Measurements from ENCODE around the gene CNIH3.
A peak's percentile ranks its signal among the peaks of the same experiment; 100 is the strongest.
"Not testable (repeated sequence)": the region's sequence is repeated elsewhere in the genome, so short reads cannot be mapped to it uniquely, and the experiment has no call there.

CNIH3 gene

DNA sequence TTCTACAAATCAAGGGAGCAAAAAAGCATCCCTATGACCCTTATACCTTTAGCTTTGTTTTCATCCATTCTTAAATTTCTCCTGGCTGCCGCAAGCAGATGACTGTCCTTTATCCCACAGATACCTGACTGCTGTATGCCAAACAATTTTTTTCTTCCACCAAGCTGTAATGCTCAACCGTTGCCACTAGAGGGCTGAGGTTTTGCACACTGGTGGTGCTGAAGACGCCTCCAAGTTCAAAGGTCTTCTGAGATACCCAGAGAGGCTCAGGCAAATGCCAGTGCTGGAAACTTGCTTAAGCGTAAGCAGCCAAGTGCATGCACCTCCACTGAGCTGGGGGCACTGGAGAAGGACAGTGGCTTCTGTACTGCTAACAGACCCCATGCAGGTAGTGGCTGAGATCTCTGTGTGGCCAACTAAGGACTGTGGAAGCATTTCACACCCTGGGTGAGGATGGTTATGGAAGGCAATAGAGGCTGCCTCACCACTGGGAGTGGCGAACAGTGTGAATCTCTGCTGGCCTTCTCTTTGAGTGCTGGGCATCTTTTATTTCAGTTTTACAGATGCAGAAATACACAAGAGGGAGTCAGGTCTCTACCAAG lies 28.5 kb downstream of the CNIH3 start:
- no peak for DNase-seq

DNA sequence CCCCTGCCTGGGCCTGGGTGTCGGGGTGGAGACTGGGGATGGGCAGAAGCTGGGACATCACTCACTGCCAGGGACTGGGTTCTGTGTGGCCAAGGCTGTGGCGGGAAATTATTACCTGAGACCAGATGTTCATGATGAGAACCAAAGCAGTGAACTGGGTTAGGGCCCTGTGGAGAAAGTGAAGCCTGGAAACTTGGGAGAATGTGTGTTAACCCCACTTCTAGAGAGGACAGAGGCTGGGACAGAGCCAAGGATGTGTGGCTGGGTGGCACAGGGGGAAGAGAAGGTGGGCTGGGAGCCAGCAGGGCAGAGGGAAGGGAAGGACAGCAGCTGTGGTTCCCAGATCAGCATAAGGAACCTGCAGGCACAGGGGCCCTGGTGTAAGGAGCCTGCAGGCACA lies 31.3 kb downstream of the CNIH3 start:
- DNase-seq: no peak

DNA sequence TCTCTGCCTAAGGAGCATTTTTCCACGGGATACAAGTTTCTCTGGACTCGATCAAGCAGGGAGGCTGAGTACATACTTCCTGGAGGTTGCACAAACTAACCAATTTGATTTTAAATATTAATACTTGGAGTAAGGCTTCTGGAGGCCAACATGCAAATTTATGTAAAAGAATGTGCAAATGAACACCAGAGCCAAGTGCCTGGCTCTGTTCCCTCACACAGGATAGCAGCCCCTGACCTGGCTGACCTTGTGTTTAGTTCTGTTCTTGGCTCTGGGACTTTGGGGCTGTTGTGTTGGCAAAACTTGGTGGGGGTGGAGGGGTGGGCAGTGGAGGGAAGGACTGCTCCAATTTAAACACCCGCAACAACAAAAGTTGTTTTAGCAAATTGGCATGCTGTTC lies 34.2 kb downstream of the CNIH3 start:
- no peak for DNase-seq

DNA sequence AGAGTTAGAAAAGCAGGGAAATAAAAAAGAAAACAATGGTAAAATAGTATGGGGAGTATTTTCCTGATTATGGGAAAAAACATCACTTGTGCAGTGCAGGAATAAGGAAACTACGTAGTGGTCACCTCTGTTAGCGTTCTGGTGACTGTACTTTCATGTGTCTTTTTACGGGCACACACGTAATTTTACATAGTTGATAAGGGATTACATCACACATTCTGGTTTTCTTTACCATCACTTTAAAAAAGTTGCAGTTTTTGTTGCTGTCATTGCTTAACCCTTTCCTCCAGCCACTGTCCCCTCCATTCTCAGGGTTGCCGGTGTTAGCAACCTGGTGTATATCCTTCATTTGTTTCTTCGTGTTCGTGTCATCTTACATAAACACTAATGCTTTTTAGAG lies 35.1 kb downstream of the CNIH3 start:
- no peak for DNase-seq

DNA sequence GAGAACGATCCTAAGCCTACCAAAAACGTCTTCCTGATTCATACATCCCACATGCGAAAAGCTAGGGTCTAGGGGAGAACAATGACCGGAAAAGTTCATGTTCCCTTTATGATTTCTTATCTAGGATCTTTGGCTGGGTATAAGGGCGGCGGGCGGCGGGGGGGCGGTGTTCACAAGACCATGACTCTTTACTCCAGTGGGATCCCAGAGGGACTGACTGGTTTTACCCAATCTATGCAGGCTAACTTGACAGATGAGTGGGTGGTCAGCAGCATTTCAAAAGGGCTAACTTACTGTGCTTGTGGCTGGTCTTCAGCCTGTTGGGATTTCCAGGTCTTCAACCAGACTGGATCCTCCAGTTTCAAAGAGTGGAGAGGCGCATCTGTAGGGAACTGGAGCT lies 40.3 kb downstream of the CNIH3 start:
- DNase-seq: no peak

DNA sequence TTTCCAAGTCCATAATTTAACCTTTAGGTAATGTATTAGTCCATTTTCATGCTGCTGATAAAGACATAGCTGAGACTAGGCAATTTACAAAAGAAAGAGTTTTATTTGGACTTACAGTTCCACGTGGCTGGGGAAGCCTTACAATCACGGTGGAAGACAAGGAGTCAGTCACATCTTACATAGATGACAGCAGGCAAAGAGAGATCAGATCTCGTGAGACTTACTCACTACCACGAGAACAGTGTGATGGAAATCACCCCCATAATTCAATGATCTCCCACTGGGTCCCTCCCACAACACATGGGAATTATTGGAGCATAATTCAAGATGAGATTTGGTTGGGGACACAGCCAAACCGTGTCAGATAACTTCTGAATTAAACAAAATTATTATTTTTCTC lies 44.0 kb downstream of the CNIH3 start:
- DNase-seq: no peak

DNA sequence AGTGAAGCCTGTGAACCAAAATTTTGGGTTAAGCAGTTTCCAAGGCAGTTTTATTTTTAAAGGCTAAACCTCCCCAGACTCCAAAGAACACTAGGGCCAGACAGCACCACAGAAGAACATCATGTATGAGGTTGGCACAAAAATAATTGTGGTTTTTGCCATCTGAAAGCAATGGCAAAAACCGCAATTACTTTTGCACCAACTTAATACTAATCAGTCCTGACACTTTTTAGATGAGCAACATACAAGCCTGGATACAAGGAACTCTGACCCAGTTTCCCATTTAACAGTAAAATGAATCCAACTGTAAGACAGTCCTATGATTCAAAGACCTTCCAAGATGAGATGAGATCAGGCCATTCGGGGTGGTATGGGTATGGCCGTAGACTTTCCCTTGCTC lies 46.8 kb downstream of the CNIH3 start:
- DNase-seq: no peak

DNA sequence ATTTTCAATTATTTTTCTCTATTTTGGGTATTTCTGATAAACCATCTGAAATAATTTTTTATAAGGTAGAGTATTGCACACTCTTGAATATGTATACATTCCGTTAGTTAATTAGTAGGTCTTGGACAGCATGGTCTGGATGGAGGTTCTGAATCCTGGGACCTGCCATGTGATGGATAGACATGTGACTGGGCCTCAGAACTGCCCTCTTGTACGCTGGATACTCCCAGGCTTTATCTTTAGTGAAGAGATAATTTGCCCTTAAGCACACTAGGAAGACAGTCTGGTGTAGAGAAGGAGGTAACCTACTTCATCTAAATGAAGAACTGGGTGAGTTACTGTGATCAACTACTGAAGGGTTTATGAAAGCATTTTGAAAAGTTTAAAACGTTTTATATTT lies 48.9 kb downstream of the CNIH3 start:
- no peak for DNase-seq

DNA sequence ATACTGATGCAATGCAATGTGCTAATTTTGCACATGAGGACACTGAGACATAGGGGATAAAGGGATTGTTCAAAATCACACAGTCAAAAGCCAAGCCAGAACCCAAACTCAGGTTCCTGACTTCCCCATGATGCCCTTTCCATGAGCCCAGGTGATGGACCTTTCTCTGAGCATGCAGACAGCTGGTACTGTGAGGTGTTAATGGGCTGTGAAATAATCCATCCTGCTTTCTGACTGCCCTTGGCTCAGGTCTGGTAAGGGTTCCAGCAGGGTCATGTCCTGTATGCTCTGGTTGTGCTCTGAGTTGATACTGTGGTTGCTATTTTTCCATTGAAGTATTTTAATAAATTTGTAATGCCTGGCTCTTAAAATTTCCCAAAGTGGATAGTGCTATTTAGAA lies 50.0 kb downstream of the CNIH3 start:
- no peak for DNase-seq

DNA sequence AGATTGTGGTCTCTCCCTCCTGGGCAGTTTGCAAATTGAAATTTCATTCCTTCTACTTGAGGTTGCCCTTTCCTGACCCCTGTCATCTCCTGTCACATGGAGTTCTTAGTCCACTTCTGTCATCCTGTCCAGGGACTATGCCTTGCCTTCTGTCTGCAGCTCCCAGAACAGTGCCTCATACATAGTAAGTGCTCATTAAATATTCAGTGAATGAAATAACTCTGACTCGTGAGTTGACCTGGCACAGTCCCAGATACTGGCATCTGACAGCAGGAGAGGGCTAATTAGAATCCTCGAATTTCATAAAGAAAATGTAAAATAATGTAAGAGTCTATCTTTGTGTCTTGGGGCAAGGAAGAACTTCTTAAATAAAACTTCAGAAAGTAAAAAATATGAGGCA lies 50.8 kb downstream of the CNIH3 start:
- no peak for DNase-seq

DNA sequence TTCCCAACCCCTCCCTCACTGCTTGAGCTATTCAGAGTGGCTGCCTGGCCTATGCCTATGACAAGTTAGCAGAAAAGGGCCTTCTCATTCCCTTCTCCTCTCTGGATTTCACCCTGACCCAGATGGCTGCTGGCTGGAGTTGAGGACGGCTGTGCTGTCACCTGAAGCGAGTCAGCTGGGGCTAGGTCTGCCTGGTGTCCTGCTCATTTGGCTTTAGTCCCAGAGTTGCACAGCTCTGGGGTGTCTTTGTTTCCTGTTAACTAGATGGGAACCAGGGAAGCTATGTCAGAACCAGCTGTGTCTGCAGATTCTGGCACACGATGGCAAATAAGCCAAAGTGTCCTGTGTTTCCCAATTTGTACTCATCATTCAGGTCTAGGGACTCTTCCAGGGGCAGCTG lies 52.9 kb downstream of the CNIH3 start:
- peak; percentile 53 for DNase-seq

DNA sequence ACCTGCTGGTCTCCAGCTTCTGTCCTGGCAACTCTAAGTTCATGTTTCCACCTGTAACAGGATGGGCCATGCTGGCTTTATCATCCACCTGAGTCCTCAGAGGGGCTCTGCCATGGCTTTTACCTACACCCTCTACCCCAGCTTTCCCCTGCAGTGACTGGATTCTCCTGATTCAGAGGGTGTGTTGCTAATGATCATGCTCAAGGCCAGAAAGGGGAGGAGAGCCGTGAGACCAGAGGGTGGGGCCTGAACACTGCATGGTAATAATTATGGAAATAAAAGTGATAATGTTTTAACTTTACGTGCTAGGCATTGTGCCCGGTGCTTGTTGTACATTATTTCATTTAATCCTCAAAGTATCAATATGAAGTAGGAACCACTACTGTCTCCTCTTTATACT lies 53.3 kb downstream of the CNIH3 start:
- DNase-seq: no peak

DNA sequence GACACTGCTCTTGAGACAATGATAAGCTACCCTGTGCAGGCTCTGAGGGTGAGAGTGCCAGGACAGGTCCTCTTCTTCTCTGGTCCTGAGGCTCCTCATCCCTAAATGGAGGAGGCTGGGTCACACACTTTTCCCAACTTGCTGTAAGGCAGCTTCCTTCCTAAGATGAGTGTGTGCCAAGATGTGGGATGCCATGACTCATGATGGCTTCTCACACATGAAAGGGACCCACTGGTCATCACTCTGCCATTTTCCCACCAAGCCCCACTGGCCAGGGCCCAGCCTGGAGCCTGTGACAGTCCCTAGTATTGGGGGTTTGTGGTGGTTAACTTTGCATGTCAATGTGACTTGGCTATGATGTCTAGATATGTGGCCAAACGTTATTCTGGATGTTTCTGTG lies 54.4 kb downstream of the CNIH3 start:
- no peak for DNase-seq

DNA sequence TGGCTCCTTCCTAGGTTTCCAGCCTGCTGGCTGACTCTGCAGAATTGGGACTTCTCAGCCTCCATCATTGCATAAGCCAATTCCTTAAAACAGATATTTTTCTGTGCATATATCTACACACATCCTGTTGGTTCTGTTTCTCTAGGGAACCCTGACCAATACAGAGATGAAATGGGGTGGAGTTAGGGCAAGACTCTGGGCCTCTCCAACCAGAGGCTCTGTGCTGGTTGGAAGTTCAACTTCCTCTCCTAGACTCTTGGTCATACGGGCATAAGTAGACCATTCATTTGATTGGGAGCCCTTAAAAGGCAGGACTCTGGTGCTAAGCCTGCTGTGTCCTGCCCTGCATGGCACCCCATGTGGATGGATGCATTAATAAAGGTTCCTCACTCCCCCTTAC lies 55.0 kb downstream of the CNIH3 start:
- DNase-seq: no peak

DNA sequence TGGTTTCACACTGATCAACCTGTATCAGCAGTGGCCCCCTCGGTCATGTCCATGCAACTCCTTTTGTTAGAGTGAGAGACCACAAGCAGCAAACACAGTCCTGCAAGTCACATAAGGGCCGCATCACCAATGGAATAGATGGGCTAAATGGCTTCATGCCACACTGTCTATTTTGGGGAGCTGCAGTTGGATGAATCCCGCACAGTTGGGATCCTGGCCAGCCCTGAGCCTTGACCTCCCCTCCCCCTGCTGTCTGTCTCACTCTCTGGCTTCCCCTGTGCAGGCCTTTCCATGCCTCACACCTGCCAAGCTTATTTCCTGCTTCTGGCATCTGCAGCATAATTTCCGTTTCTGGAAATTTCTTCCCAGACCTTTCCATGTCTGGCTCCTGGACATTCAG lies 57.0 kb downstream of the CNIH3 start:
- no peak for DNase-seq

DNA sequence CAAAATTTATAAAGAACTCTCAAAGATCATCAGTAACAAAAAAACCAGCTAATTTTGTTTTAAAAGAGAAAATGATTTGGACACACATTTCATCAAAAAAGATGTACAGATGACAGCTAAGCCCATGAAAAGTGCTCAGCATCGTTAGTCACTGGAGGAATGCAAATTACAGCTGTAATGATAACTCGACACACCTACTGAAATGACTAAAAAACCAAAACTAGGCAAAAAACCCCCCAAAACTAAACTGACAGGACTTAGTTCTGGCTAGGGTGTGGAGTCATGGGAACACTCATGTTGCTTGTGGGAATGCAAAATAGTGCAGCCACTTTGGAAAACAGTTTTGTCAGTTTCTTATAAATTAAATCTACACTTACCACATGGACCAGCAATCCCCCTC lies 59.5 kb downstream of the CNIH3 start:
- no peak for DNase-seq

DNA sequence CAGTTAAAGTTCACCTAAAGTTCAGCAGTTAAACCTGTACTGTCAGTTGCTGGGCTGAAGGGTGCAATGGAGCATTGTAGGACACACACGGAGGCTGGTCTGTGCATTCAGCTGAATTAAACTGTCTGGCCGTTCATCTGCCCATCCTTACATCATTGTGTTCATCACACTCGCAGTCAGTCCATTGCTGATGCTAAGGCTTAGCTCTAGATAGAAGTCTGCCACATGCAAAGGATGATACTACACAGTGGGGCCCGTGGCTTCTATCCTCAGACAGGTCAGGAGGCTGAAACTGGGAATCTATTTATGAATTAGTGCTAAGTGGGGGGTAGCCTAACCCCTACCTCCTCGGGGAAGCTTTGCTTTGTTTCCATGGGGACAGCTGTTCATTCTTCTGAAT lies 60.4 kb downstream of the CNIH3 start:
- DNase-seq: no peak

DNA sequence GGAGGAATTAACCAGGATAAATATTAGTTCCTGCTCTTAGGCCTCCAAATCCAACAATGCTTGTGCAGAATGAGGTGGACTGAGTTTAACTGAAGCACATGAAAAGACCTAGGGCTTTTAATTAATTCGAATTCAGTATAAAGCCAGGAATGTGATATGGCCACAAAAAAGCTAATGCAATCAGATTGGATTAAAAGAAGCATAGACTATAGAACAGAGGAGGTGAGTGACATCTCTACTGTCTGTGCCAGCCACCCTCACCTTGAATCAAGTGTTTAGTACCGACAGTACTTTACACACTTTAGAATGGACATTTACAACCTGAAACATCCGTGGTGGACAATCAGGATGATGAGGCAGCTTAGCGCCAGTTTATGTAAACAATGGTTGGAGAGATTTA lies 62.1 kb downstream of the CNIH3 start:
- DNase-seq: no peak

DNA sequence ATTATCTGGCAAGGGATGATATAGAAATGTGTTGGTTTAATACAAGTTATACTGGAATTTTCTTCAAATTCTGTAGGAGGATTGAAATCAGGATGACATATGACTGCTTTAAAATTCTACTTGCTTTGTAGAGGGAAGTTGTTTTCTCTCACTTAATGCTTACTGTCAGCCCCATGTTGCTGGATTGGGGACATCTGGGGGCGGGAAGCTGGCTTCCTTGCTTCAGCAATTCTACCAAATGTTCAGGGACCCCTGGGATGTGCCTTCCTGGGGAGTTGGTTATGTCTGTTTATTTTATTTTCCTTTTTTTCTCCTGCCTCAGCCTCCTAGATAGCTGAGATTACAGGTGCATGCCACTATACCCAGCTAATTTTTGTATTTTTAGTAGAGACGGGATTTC lies 63.5 kb downstream of the CNIH3 start:
- no peak for DNase-seq

DNA sequence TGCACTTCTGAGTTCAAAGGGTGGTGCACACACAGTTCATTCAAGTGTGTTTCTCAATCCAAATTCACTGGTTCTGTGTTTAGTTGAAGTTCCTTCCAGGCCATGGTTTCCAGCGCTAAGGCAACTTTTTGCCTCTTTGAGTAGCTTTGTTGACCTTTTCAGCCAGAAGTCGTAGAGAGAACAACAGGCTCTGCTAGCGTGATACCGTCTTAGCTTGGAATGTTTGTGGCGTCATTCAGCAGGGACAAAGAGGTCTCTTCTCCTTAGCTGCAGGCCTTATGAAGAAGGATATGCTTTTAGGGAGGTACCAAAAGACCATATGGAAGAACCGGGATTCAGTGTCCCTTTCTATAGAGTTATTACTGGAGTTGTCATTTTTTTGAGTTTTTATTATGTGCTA lies 65.7 kb downstream of the CNIH3 start:
- DNase-seq: no peak

DNA sequence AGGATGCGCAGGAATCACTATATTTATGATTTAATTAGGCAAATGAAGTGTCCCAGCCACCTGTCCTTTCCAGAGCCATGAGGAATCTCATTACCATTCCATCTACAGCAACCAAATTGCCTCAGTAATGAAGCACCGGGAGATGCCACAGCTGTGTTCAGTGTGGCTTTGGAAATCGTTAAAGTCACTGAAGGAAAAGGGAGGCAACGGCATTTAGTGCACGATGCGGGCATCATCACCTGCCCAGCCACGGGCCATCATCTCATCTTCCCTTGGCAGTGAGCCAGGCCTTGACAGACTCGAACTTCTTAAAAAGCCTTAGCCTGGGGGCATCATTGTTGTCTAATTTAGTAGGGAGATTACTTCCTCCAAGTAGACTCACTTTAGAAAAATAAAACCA lies 67.8 kb downstream of the CNIH3 start:
- no peak for DNase-seq

DNA sequence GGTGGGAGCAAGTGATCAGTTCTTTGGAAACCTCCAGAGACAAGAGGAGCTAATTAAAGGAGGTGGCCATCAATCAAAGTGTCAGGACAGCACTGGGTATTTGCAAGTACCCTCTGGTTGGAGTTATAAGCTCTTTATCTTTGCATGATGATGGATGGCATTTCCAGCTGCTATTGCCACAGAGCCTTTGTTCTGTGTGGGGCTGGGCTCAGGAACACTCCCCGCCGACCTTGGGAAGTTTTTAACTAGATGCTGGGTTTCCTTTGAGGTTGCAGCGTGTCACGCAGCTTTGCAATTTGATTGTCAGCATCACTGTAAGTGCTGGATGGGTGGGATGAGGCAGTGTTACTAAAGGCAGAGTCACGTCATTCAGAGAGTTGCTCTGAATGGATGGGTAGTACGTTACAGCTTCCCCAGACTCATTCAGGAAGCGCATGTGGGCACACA lies 68.9 kb downstream of the CNIH3 start:
- no peak for DNase-seq

DNA sequence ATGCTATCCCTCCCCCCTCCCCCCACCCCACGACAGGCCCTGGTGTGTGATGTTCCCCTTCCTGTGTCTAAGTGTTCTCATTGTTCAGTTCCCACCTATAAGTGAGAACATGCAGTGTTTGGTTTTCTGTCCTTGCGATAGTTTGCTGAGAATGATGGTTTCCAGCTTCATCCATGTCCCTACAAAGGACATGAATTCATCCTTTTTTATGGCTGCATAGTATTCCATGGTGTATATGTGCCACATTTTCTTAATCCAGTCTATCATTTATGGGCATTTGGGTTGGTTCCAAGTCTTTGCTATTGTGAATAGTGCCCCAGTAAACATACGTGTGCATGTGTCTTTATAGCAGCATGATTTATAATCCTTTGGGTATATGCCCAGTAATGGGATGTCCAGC lies 70.0 kb downstream of the CNIH3 start:
- not testable (repeated sequence) for DNase-seq

DNA sequence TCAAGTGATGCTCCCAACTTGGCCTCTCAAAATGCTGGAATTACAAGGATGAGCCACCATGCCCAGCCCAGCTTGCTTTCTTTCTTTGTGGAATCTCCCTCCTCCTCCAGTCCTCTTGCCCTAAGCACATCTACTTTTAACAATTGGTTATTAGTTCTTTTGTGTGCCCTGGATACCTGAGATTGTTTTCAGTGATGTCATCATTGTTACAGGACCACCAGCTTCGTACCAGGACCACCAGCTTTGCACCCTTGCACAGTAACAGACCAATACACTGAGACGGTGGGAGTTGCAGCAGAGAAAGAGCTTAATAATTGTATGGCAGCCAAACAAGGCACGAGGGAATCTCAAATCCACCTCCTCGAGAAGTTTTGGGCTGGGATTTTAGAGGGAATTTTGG lies 71.3 kb downstream of the CNIH3 start:
- no peak for DNase-seq

DNA sequence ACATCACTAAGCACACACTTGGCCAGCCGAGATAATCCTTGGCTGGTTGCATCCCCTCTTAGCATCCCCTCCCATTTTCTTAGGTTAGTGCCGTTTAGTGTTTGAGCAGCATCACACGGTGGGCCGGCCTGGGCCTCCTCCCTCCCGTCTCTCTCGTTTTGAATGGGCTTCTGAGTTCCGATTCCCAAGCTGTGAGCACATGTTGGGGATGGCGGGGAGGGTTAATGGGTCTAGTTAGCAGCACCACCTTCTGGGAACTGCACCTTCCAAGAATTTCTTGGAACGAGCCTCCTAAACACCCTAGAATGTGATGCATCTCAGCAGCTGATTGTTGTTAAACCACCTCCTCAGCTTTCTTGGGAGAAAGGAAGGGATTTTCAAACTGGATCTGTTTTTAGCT lies 73.3 kb downstream of the CNIH3 start:
- DNase-seq: no peak

DNA sequence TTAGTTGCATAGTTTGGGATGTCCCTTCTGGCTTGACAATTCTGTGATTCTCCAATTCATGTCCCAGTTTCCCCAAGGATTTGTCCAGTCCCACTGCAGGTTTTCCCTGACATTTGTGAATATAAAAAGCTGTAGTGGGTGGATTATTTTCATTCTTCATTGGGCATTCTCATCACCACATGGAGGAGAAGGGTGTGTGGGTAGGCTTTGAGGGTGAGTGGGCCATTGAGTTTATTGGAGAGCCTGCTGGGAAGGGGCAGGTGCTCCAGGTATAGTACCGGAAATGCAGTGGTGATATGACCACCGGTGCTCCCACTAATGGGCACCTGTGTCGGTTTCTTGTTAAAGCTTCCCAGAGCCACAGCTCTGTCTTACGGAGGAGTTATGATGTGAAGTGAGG lies 74.5 kb downstream of the CNIH3 start:
- DNase-seq: no peak

Data from right forelimb (tissue), 1 donor.